HepG2 (cell line): ENCODE data around the gene TPGS1. TPM values are rescaled to one million over a fixed set of nuclear protein-coding genes. Genes with fewer than 3 reads are reported as not detected.

ENCODE experiments used
- LRRFIP1 ChIP-seq: sonication (generic); formaldehyde crosslinking; conservative IDR thresholded peaks from 2 replicates; pipeline ENCODE4 v1.4.0; 2020; ENCODE audit warnings: missing genetic modification reagents
- MTERF4 ChIP-seq: sonication (generic); formaldehyde crosslinking; IDR thresholded peaks from 2 replicates; pipeline ENCODE4 v1.8.0; 2023; ENCODE audit warnings: mild to moderate bottlenecking, missing genetic modification reagents
- RAD51 ChIP-seq: fragments of 450-650 bp; IDR thresholded peaks from 2 replicates; pipeline ENCODE4 v1.6.1; 2016; ENCODE audit warnings: borderline replicate concordance
- SALL2 ChIP-seq: sonication (generic); formaldehyde crosslinking; IDR thresholded peaks from 2 replicates; pipeline ENCODE4 v1.8.1; 2023; ENCODE audit warnings: mild to moderate bottlenecking, missing genetic modification reagents, inconsistent platforms
- TCF7 ChIP-seq: sonication (generic); IDR thresholded peaks from 2 replicates; pipeline ENCODE4 v1.6.1; 2016; ENCODE audit warnings: antibody characterized with exemption, low read depth
- ZFAT ChIP-seq: sonication (generic); formaldehyde crosslinking; conservative IDR thresholded peaks from 2 replicates; pipeline ENCODE4 v1.8.1; 2023; ENCODE audit warnings: missing genetic modification reagents, inconsistent platforms
- ZNF317 ChIP-seq: sonication (generic); formaldehyde crosslinking; IDR thresholded peaks from 2 replicates; pipeline ENCODE4 v1.5.0; 2020; ENCODE audit warnings: mild to moderate bottlenecking, missing genetic modification reagents
- ZNF335 ChIP-seq: sonication (generic); formaldehyde crosslinking; IDR thresholded peaks from 2 replicates; pipeline ENCODE4 v1.4.0; 2020; ENCODE audit warnings: missing genetic modification reagents
- ZNF556 ChIP-seq: sonication (generic); formaldehyde crosslinking; IDR thresholded peaks from 2 replicates; pipeline ENCODE4 v1.4.0; 2020; ENCODE audit warnings: mild to moderate bottlenecking, missing genetic modification reagents, borderline replicate concordance
- ZSCAN9 ChIP-seq: IDR thresholded peaks from 2 replicates; pipeline ENCODE4 v1.6.1; 2016; ENCODE audit warnings: borderline replicate concordance
- polyA plus RNA-seq, 8 experiments: library from polyadenylated mRNA; depleted of rRNA in 3 of 8; stranded (reverse) in 7 of 8; unstranded in 1 of 8; fragments of >200 nt; fragmentation: Illumina TruSeq in 4 of 8; extraction: Trizol in 4 of 8; gene quantifications; 2 replicates each; pipeline versions ENCODE4 v1.2.1 to v1.2.3, GENCODE V29; 2011 to 2016; ENCODE audit warnings: low read depth in 4 of 8, missing spikeins in 1 of 8, mixed read lengths in 1 of 8; ENCODE audit not compliant: insufficient read depth in 1 of 8
- total RNA-seq, 5 experiments: library from RNA; depleted of rRNA; stranded (reverse); fragments of >200 nt; fragmentation: Illumina TruSeq; extraction: Trizol; gene quantifications; 2 replicates each; pipeline ENCODE4 v1.2.3, GENCODE V29; 2016; ENCODE audit warnings: low read depth in 1 of 5
- TF ChIP-seq, protein P1 (sequence below): IDR thresholded peaks from 2 replicates; pipeline ENCODE4 v1.6.1; 2016; ENCODE audit warnings: missing genetic modification reagents, missing compliant biosample characterization
- TF ChIP-seq, protein P2 (sequence below): sonication (generic); formaldehyde crosslinking; conservative IDR thresholded peaks from 2 replicates; pipeline ENCODE4 v1.4.0; 2020; ENCODE audit warnings: mild to moderate bottlenecking, missing genetic modification reagents, moderate library complexity
- TF ChIP-seq, protein P3 (sequence below): sonication (generic); formaldehyde crosslinking; IDR thresholded peaks from one replicate; pipeline ENCODE4 v1.5.1; 2020; ENCODE audit warnings: mild to moderate bottlenecking, missing genetic modification reagents; ENCODE audit errors: not compliant biosample characterization

TPGS1 gene
- total and polyA plus RNA-seq, 2 of the 13 experiments (the other 11 are each of a cell fraction or from before 2014, with no cell fraction given), result 1.1 to 6.2 TPM

- TF ChIP-seq, protein P1, sequence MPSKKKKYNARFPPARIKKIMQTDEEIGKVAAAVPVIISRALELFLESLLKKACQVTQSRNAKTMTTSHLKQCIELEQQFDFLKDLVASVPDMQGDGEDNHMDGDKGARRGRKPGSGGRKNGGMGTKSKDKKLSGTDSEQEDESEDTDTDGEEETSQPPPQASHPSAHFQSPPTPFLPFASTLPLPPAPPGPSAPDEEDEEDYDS (CRISPR knock-in tag), result peak; percentile 40; the same call in 1 of the 2 replicates
- peak; percentile 48; the same call in 1 of the 2 replicates for TF ChIP-seq ZNF335 (CRISPR knock-in tag)
- no peak for TF ChIP-seq MTERF4 (CRISPR knock-in tag)
- TF ChIP-seq, protein P2, sequence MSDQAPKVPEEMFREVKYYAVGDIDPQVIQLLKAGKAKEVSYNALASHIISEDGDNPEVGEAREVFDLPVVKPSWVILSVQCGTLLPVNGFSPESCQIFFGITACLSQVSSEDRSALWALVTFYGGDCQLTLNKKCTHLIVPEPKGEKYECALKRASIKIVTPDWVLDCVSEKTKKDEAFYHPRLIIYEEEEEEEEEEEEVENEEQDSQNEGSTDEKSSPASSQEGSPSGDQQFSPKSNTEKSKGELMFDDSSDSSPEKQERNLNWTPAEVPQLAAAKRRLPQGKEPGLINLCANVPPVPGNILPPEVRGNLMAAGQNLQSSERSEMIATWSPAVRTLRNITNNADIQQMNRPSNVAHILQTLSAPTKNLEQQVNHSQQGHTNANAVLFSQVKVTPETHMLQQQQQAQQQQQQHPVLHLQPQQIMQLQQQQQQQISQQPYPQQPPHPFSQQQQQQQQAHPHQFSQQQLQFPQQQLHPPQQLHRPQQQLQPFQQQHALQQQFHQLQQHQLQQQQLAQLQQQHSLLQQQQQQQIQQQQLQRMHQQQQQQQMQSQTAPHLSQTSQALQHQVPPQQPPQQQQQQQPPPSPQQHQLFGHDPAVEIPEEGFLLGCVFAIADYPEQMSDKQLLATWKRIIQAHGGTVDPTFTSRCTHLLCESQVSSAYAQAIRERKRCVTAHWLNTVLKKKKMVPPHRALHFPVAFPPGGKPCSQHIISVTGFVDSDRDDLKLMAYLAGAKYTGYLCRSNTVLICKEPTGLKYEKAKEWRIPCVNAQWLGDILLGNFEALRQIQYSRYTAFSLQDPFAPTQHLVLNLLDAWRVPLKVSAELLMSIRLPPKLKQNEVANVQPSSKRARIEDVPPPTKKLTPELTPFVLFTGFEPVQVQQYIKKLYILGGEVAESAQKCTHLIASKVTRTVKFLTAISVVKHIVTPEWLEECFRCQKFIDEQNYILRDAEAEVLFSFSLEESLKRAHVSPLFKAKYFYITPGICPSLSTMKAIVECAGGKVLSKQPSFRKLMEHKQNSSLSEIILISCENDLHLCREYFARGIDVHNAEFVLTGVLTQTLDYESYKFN (CRISPR knock-in tag), result peak; percentile 29; the same call in 1 of the 2 replicates
- TF ChIP-seq, protein P3, sequence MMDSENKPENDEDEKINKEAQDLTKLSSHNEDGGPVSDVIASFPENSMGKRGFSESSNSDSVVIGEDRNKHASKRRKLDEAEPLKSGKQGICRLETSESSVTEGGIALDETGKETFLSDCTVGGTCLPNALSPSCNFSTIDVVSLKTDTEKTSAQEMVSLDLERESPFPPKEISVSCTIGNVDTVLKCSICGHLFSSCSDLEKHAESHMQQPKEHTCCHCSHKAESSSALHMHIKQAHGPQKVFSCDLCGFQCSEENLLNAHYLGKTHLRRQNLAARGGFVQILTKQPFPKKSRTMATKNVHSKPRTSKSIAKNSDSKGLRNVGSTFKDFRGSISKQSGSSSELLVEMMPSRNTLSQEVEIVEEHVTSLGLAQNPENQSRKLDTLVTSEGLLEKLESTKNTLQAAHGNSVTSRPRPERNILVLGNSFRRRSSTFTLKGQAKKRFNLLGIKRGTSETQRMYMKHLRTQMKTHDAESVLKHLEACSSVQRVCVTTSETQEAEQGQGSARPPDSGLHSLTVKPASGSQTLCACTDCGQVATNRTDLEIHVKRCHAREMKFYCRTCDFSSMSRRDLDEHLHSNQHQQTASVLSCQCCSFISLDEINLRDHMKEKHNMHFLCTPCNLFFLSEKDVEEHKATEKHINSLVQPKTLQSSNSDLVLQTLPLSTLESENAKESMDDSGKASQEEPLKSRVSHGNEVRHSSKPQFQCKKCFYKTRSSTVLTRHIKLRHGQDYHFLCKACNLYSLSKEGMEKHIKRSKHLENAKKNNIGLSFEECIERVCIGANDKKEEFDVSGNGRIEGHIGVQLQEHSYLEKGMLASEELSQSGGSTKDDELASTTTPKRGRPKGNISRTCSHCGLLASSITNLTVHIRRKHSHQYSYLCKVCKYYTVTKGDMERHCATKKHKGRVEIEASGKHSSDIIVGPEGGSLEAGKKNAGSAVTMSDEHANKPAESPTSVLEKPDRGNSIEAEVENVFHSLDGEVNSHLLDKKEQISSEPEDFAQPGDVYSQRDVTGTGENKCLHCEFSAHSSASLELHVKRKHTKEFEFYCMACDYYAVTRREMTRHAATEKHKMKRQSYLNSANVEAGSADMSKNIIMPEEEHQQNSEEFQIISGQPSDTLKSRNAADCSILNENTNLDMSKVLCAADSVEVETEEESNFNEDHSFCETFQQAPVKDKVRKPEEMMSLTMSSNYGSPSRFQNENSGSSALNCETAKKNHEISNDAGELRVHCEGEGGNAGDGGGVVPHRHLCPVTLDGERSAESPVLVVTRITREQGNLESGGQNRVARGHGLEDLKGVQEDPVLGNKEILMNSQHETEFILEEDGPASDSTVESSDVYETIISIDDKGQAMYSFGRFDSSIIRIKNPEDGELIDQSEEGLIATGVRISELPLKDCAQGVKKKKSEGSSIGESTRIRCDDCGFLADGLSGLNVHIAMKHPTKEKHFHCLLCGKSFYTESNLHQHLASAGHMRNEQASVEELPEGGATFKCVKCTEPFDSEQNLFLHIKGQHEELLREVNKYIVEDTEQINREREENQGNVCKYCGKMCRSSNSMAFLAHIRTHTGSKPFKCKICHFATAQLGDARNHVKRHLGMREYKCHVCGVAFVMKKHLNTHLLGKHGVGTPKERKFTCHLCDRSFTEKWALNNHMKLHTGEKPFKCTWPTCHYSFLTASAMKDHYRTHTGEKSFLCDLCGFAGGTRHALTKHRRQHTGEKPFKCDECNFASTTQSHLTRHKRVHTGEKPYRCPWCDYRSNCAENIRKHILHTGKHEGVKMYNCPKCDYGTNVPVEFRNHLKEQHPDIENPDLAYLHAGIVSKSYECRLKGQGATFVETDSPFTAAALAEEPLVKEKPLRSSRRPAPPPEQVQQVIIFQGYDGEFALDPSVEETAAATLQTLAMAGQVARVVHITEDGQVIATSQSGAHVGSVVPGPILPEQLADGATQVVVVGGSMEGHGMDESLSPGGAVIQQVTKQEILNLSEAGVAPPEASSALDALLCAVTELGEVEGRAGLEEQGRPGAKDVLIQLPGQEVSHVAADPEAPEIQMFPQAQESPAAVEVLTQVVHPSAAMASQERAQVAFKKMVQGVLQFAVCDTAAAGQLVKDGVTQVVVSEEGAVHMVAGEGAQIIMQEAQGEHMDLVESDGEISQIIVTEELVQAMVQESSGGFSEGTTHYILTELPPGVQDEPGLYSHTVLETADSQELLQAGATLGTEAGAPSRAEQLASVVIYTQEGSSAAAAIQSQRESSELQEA, result no peak
- TF ChIP-seq ZNF556, result 0 out of 2 replicates have a peak, but pooled peaks have one; percentile 47
- TF ChIP-seq ZNF317, result no peak
- no peak for TF ChIP-seq SALL2 (CRISPR knock-in tag)
- no peak for TF ChIP-seq TCF7
- no peak for TF ChIP-seq RAD51
- TF ChIP-seq ZFAT (CRISPR knock-in tag), result no peak
- no peak for TF ChIP-seq LRRFIP1 (CRISPR knock-in tag)
- TF ChIP-seq ZSCAN9 (CRISPR knock-in tag), result peak; percentile 72; the same call in 1 of the 2 replicates
Measured at GRCh38 chr19:491146-491741, 16.1 kb upstream of the TPGS1 start (continued).
